ENCODE measurements around the gene EDEM3.
A peak's percentile ranks its signal among the peaks of the same experiment; 100 is the strongest.
"Not testable (repeated sequence)": the region's sequence is repeated elsewhere in the genome, so short reads cannot be mapped to it uniquely, and the experiment has no call there.

EDEM3 gene

GRCh38 chr1:184770181-184770979, 15.7 kb upstream of the EDEM3 start:
- no peak for DNase-seq (ENCODE audit: low spot score)
- no peak for FAIRE-seq

GRCh38 chr1:184769241-184769640, 14.6 kb upstream of the EDEM3 start:
- DNase-seq (ENCODE audit: low spot score) (no peak), FAIRE-seq (no peak)

DNA sequence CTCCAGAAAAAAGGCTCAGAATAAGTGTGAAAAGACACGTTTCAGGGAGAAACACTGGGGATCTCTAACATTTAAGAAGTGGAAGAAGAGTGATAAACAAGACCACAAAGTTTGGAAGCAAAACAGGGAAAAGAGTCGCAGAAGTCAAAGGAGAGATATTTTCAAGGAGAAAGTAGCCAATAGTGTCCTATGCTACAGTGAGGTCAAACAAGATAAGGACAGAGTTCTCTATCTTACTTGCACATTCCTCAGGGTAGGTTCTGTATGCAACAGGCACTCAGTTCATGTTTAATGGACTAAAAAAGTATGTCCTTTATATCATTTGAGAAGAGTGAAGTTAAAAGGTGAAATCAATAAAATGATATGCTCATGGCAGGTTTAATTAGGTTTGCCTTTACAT, 13.8 kb upstream of the EDEM3 start:
- no peak for FAIRE-seq
- DNase-seq (ENCODE audit: low spot score): no peak

DNA sequence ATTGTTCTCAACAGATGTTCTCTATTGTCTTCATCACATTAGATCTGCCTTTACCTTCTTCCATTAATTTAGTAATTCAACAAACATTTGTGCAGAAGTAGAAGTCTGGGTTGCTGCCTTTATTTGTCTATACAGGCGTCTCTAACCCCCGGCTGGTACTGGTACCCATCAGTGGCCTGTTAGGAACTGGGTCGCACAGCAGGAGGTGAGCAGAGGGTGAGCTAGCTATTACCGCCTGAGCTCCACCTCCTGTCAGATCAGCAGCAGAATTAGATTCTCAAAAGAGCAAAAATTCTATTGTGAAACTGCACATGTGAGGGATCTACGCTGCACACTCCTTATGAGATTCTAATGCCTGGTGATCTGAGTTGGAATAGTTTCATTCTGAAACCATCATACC, 12.9 kb upstream of the EDEM3 start:
- DNase-seq (ENCODE audit: low spot score) (no peak), FAIRE-seq (no peak)

DNA sequence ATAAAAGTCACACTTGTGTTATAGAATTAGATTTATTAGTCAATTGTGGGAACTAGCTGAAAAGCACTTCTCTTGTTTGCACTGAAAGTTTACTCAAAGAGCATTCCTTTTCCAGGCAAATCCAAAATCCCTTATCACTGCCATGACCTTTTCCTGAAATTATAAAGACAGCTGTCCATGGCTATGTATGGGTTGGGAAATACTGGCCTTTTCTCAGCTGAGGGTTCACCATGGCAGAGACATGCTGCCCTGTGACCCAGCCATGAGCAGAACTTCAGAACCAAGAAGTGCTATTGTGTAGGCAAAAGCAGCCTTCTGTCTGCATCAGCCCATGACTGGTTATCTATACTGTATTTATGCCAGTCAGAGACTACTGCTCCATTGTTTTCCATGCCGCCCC, 9.8 kb upstream of the EDEM3 start:
- no peak for FAIRE-seq
- no peak for DNase-seq (ENCODE audit: low spot score)

DNA sequence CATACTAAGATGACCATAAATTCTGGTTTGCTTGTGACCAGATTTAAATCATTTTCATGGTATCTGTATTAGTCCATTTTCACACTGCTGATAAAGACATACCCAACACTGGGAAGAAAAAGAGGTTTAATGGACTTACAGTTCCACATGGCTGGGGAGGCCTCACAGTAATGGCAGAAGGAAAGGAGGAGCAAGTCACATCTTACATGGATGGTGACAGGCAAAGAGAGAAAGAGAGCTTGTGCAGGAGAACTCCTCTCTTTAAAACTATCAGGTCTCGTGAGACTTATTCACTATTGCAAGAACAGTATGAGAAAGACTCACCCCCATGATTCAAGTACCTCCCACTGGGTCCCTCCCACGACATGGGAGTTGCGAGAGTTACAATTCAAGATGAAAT, 8.9 kb upstream of the EDEM3 start:
- not testable (repeated sequence) for FAIRE-seq

GRCh38 chr1:184761969-184762485, 7.4 kb upstream of the EDEM3 start:
- FAIRE-seq (no peak), DNase-seq (ENCODE audit: low spot score) (no peak)

More for the DNA sequence above, 8.9 kb upstream of the EDEM3 start:
- DNase-seq (ENCODE audit: low spot score): not testable (repeated sequence)

GRCh38 chr1:184759651-184760050, 5.0 kb upstream of the EDEM3 start:
- no peak for FAIRE-seq
- no peak for DNase-seq (ENCODE audit: low spot score)

DNA sequence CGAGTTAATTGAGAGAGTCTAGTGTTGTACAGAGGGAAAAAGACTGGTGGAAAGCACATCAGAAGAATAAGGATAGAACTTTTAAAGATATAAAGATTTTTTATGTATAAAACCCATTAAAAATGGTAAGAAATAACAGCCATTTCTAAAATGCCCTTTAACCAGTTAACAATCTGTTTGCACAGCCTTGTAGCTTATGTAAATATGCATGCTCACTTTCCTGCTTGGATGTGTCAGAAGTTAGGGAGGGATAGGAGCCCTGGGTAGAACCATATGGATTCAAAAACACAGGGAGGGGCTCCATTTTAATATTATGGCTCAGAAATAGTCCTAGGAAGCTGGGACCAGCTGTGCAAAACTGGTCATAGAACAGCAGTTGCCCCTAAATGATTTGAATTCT, 4.5 kb upstream of the EDEM3 start:
- FAIRE-seq (no peak), DNase-seq (ENCODE audit: low spot score) (no peak)

DNA sequence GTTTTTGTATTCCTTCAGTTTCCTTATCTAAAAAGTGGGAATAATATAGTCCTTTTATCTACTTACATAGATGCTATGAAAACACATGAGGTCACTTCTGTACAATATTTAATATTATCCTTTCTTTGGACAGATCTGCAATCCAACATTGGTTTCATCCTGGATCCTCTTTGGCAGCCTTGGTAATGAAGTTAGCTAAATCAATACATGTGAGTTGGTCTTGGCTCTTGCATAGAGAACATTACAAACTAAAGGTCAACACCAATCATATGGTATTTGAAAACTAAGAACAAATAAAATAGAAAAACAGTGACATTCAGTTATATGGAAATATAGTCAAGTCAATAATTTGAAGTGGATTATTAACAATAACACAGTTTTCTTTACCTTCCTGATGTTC, 3.2 kb upstream of the EDEM3 start:
- FAIRE-seq (no peak), DNase-seq (ENCODE audit: low spot score) (no peak)

DNA sequence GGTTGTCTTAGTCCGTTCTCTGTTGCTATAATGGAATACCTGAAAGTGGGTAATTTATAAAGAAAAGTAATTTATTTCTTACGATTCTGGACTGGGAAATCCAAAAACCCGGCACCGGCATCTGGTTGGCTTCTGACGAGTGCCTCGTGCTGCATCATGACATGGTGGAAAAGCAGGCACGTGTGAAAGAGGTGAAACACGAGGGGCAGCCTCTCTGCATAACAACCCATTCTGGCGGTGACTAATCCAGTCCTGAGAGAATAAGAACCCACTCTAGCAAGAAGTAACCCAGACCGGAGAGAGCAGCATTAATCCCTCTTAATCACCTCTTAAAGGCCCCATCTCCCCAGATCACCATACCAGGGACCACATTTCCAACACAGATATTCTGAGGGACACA, 2.7 kb upstream of the EDEM3 start:
- no peak for FAIRE-seq
- no peak for DNase-seq (ENCODE audit: low spot score)

GRCh38 chr1:184755226-184756065, 788 bp upstream of the EDEM3 start:
- no peak for FAIRE-seq
- DNase-seq (ENCODE audit: low spot score): peak; percentile 26

DNA sequence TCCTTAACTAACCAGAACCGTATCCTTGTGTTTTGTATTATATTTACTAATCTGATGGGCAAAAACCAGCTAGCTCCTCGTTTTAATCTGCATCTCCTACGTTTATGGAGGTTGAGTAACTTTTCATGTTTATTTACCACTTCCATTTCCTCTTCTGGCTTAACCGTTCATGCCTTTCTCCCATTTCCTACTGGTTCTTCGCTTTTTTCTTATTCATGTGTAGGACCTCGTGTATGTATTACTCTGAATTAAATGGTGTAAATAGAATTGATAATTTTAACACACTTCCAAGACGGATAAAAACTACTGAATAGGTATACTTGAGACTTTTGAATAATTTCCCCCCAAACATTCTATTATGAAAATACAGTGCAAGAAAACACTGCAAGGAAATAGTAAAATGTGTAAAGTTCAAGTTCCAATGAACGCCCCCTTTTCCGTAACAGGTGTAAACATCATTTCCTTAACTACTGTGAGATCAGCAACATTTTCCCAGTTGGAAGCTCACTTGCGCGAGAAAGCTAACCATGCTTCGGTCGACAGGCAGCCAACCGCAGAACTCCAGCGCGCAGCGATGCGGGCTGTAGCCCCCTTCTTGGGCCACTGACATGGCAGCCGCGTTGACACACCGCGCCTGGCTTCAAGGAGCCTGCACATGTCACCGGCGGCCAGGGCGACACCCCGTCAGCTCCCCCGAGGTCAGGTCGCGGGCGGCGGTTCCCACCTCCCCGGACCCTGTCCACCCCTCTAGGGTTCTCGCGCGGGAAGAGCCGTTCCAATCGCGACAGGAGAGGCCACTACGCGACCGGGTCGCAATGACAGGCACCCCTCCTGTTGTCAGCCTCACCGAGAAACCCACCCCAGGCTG, 816 bp downstream of the EDEM3 start:
- FAIRE-seq (no peak), DNase-seq (ENCODE audit: low spot score) (peak; percentile 33)

GRCh38 chr1:184753117-184753516, 1.5 kb downstream of the EDEM3 start:
- DNase-seq (ENCODE audit: low spot score): no peak
- no peak for FAIRE-seq

GRCh38 chr1:184752656-184753055, 2.0 kb downstream of the EDEM3 start:
- no peak for DNase-seq (ENCODE audit: low spot score)
- no peak for FAIRE-seq

DNA sequence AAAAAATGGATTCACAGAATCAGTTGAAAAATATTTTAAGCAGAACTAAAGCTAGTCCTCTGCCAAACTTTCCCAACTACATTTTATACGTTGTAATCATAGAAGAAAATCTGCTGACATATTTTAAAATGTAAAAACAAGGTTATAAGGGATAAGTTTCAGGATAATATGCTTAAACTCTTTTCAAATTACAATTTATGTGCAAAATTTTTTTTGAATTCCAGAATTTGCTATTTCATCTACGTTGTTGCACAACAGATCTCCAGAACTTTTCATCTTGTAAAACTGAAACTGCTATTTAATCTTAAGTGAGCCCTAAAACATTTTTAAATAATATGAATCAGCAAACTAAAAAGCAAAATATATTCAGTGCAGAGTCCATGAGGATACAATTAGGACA, 5.9 kb downstream of the EDEM3 start:
- FAIRE-seq (no peak), DNase-seq (ENCODE audit: low spot score) (no peak)

GRCh38 chr1:184747089-184747955, 7.3 kb downstream of the EDEM3 start:
- FAIRE-seq (no peak), DNase-seq (ENCODE audit: low spot score) (no peak)

GRCh38 chr1:184745929-184746638, 8.6 kb downstream of the EDEM3 start:
- FAIRE-seq (no peak), DNase-seq (ENCODE audit: low spot score) (no peak)

DNA sequence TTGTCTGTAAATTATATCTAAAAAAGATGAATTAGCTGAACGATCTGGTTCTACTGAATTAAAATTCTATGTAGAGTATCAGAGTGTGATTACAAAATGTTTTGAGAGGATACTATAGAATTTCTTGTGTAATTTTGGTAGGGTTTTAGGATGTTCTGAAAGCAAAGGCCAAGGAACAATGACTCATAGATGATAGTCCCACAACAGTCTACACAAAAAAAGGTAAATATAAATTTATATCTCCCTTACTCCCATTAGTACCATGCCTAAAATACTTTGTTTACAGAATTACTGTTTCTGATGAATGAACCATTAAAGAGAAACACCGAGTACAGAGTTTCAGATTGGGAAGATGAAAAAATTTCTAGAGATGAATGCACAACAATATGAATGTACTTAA, 9.5 kb downstream of the EDEM3 start:
- FAIRE-seq: no peak
- no peak for DNase-seq (ENCODE audit: low spot score)
